HEK293 (cell line): ENCODE data around the gene DYNC1LI1.

ENCODE experiments used
- EGR2 ChIP-seq: fragments of 450-650 bp; formaldehyde crosslinking; IDR thresholded peaks from 2 replicates; pipeline ENCODE4 v1.5.1; 2016; ENCODE audit warnings: low read depth, missing biosample characterization, missing genetic modification characterization
- GLI2 ChIP-seq: fragments of 450-650 bp; formaldehyde crosslinking; IDR thresholded peaks from 2 replicates; pipeline ENCODE4; 2017; ENCODE audit warnings: missing biosample characterization, missing genetic modification characterization, low read depth, borderline replicate concordance
- GLI4 ChIP-seq: fragments of 450-650 bp; formaldehyde crosslinking; IDR thresholded peaks from 2 replicates; pipeline ENCODE4 v1.5.1; 2016; ENCODE audit warnings: missing biosample characterization, missing genetic modification characterization
- HOXD13 ChIP-seq: sonication (generic); formaldehyde crosslinking; IDR thresholded peaks from 2 replicates; pipeline ENCODE4 v1.8.0; 2022; ENCODE audit warnings: missing genetic modification reagents, borderline replicate concordance
- KLF1 ChIP-seq: fragments of 450-650 bp; formaldehyde crosslinking; IDR thresholded peaks from 2 replicates; pipeline ENCODE4 v1.5.1; 2016; ENCODE audit warnings: missing biosample characterization, missing genetic modification characterization
- KLF9 ChIP-seq: fragments of 450-650 bp; formaldehyde crosslinking; IDR thresholded peaks from 2 replicates; pipeline ENCODE4 v1.5.1; 2016; ENCODE audit warnings: missing biosample characterization, missing genetic modification characterization, low read depth
- TCF7L2 ChIP-seq: IDR thresholded peaks from 2 replicates; pipeline ENCODE4 v1.6.1; 2011; ENCODE audit warnings: low read depth, mild to moderate bottlenecking, inconsistent platforms, low read length, moderate library complexity, borderline replicate concordance
- WT1 ChIP-seq: fragments of 450-650 bp; formaldehyde crosslinking; IDR thresholded peaks from 2 replicates; pipeline ENCODE4 v1.5.1; 2016; ENCODE audit warnings: missing biosample characterization, missing genetic modification characterization
- YY2 ChIP-seq: fragments of 450-650 bp; formaldehyde crosslinking; IDR thresholded peaks from 2 replicates; pipeline ENCODE4 v1.5.1; 2016; ENCODE audit warnings: missing biosample characterization, missing genetic modification characterization
- ZBTB20 ChIP-seq: fragments of 450-650 bp; formaldehyde crosslinking; IDR thresholded peaks from 2 replicates; pipeline ENCODE4 v1.5.1; 2016; ENCODE audit warnings: missing biosample characterization, missing genetic modification characterization
- ZBTB21 ChIP-seq: fragments of 450-650 bp; formaldehyde crosslinking; IDR thresholded peaks from 2 replicates; pipeline ENCODE4 v1.5.1; 2017; ENCODE audit warnings: missing biosample characterization, missing genetic modification characterization
- ZNF138 ChIP-seq: fragments of 450-650 bp; formaldehyde crosslinking; IDR thresholded peaks from 2 replicates; pipeline ENCODE4 v1.5.1; 2016; ENCODE audit warnings: missing biosample characterization, missing genetic modification characterization, borderline replicate concordance
- ZNF202 ChIP-seq: fragments of 450-650 bp; formaldehyde crosslinking; IDR thresholded peaks from 2 replicates; pipeline ENCODE4 v1.5.1; 2016; ENCODE audit warnings: missing biosample characterization, missing genetic modification characterization, borderline replicate concordance
- ZNF24 ChIP-seq: fragments of 450-650 bp; formaldehyde crosslinking; IDR thresholded peaks from 2 replicates; pipeline ENCODE4 v1.5.1; 2016; ENCODE audit warnings: missing biosample characterization, missing genetic modification characterization
- ZNF335 ChIP-seq: fragments of 450-650 bp; formaldehyde crosslinking; conservative IDR thresholded peaks from 2 replicates; pipeline ENCODE4 v1.5.1; 2016; ENCODE audit warnings: missing biosample characterization, missing genetic modification characterization
- ZNF433 ChIP-seq: fragments of 450-650 bp; formaldehyde crosslinking; IDR thresholded peaks from 2 replicates; pipeline ENCODE4 v1.5.1; 2016; ENCODE audit warnings: missing biosample characterization, missing genetic modification characterization, low read depth
- ZNF513 ChIP-seq: fragments of 450-650 bp; IDR thresholded peaks from 2 replicates; pipeline ENCODE4 v1.5.1; 2018; ENCODE audit warnings: missing biosample characterization, missing genetic modification characterization
- ZNF514 ChIP-seq: fragments of 450-650 bp; formaldehyde crosslinking; IDR thresholded peaks from 2 replicates; pipeline ENCODE4 v1.5.1; 2016; ENCODE audit warnings: missing biosample characterization, missing genetic modification characterization
- ZNF548 ChIP-seq: fragments of 450-650 bp; formaldehyde crosslinking; IDR thresholded peaks from 2 replicates; pipeline ENCODE4 v1.5.1; 2016; ENCODE audit warnings: missing biosample characterization, missing genetic modification characterization
- ZNF560 ChIP-seq: fragments of 450-650 bp; formaldehyde crosslinking; IDR thresholded peaks from 2 replicates; pipeline ENCODE4 v1.5.1; 2017; ENCODE audit warnings: missing biosample characterization, missing genetic modification characterization, borderline replicate concordance
- ZNF580 ChIP-seq: fragments of 450-650 bp; formaldehyde crosslinking; IDR thresholded peaks from 2 replicates; pipeline ENCODE4 v1.5.1; 2016; ENCODE audit warnings: missing biosample characterization, missing genetic modification characterization
- ZNF629 ChIP-seq: fragments of 450-650 bp; formaldehyde crosslinking; IDR thresholded peaks from 2 replicates; pipeline ENCODE4 v1.5.1; 2017; ENCODE audit warnings: missing biosample characterization, missing genetic modification characterization
- ZNF768 ChIP-seq: fragments of 450-650 bp; formaldehyde crosslinking; IDR thresholded peaks from 2 replicates; pipeline ENCODE4 v1.5.1; 2018; ENCODE audit warnings: missing biosample characterization, mild to moderate bottlenecking, missing genetic modification characterization
- ZSCAN23 ChIP-seq: fragments of 450-650 bp; formaldehyde crosslinking; IDR thresholded peaks from 2 replicates; pipeline ENCODE4 v1.5.1; 2016; ENCODE audit warnings: missing biosample characterization, missing genetic modification characterization
- TF ChIP-seq, protein P1 (sequence below): fragments of 450-650 bp; formaldehyde crosslinking; IDR thresholded peaks from 2 replicates; pipeline ENCODE4 v1.5.1; 2016; ENCODE audit warnings: missing biosample characterization, missing genetic modification characterization
- TF ChIP-seq, protein P2 (sequence below): fragments of 450-650 bp; formaldehyde crosslinking; IDR thresholded peaks from 2 replicates; pipeline ENCODE4 v1.5.1; 2016; ENCODE audit warnings: missing biosample characterization, missing genetic modification characterization
- TF ChIP-seq, protein P3 (sequence below): fragments of 450-650 bp; formaldehyde crosslinking; IDR thresholded peaks from 2 replicates; pipeline ENCODE4 v1.5.1; 2016; ENCODE audit warnings: missing biosample characterization, missing genetic modification characterization

Gene DYNC1LI1

DNA sequence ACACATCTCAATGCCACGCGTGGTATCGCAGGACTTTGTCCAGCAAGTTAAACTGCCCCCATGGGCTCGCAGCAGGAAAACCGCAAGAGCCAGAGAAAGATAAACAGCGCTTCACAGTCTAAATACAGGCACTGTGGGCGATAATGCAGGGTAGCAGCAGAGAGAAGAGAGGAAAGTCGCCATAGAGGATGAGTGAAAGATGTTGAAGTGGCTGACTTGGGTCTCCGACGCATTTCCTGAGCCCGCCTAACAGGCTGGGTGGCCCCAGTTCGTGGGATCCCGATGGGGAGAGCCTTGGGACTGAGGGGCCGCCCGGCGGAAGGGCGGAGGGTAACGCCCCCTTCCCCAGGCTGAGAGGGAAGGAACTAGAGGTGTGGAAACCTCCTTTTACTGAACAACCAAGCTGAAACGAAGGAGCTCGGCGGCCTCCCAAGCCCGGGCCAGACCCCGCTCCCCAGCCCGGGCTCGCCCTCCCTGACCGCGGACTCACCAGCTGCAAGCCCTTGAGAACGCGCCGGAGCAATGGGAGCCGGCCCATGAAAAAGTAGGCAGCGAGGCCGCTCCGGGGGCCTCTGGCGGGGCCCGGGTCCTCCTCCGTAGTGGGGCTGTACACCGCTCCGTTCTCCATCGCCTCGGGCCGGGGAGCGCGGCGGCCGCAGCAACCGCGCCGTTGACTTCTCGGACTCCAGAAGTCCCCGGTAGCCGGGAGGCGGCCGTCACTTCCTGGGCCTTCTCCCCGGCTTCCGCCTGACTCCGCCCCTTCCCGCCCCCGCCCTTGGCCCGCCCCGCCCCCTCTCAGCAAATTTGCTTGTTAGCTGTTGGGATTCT is 68.3 kb downstream of the DYNC1LI1 start, which contains the start of gene CMTM6 (continued):
- no peak for TF ChIP-seq WT1
- TF ChIP-seq, protein P1, sequence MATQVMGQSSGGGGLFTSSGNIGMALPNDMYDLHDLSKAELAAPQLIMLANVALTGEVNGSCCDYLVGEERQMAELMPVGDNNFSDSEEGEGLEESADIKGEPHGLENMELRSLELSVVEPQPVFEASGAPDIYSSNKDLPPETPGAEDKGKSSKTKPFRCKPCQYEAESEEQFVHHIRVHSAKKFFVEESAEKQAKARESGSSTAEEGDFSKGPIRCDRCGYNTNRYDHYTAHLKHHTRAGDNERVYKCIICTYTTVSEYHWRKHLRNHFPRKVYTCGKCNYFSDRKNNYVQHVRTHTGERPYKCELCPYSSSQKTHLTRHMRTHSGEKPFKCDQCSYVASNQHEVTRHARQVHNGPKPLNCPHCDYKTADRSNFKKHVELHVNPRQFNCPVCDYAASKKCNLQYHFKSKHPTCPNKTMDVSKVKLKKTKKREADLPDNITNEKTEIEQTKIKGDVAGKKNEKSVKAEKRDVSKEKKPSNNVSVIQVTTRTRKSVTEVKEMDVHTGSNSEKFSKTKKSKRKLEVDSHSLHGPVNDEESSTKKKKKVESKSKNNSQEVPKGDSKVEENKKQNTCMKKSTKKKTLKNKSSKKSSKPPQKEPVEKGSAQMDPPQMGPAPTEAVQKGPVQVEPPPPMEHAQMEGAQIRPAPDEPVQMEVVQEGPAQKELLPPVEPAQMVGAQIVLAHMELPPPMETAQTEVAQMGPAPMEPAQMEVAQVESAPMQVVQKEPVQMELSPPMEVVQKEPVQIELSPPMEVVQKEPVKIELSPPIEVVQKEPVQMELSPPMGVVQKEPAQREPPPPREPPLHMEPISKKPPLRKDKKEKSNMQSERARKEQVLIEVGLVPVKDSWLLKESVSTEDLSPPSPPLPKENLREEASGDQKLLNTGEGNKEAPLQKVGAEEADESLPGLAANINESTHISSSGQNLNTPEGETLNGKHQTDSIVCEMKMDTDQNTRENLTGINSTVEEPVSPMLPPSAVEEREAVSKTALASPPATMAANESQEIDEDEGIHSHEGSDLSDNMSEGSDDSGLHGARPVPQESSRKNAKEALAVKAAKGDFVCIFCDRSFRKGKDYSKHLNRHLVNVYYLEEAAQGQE (tag by site-specific recombination) = no peak
- TF ChIP-seq ZNF514 = no peak
- peak; percentile 40; the same call in 1 of the 2 replicates for TF ChIP-seq ZNF24
- no peak; the same call in 1 of the 2 replicates for TF ChIP-seq TCF7L2
- TF ChIP-seq KLF1 = no peak; the same call in 1 of the 2 replicates
- peak; percentile 66 for TF ChIP-seq KLF9 (tag by site-specific recombination)
- no peak for TF ChIP-seq ZNF560 (tag by site-specific recombination)
- no peak for TF ChIP-seq ZSCAN23 (tag by site-specific recombination)
- TF ChIP-seq, protein P2, sequence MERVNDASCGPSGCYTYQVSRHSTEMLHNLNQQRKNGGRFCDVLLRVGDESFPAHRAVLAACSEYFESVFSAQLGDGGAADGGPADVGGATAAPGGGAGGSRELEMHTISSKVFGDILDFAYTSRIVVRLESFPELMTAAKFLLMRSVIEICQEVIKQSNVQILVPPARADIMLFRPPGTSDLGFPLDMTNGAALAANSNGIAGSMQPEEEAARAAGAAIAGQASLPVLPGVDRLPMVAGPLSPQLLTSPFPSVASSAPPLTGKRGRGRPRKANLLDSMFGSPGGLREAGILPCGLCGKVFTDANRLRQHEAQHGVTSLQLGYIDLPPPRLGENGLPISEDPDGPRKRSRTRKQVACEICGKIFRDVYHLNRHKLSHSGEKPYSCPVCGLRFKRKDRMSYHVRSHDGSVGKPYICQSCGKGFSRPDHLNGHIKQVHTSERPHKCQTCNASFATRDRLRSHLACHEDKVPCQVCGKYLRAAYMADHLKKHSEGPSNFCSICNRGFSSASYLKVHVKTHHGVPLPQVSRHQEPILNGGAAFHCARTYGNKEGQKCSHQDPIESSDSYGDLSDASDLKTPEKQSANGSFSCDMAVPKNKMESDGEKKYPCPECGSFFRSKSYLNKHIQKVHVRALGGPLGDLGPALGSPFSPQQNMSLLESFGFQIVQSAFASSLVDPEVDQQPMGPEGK (tag by site-specific recombination) = peak; percentile 75
- no peak for TF ChIP-seq ZNF548
- TF ChIP-seq ZNF513 (tag by site-specific recombination) = no peak
- peak; percentile 92 for TF ChIP-seq ZBTB20 (tag by site-specific recombination)
- no peak for TF ChIP-seq ZNF768 (tag by site-specific recombination)
- TF ChIP-seq ZNF202 (tag by site-specific recombination) = no peak
- TF ChIP-seq GLI2 (tag by site-specific recombination) = no peak
- TF ChIP-seq ZNF433 = no peak
- 0 out of 2 replicates have a peak, but pooled peaks have one; percentile 31 for TF ChIP-seq ZNF629 (tag by site-specific recombination)
- no peak for TF ChIP-seq HOXD13 (CRISPR knock-in tag)
- TF ChIP-seq YY2 (tag by site-specific recombination) = no peak
- TF ChIP-seq GLI4 = no peak
- TF ChIP-seq, protein P3, sequence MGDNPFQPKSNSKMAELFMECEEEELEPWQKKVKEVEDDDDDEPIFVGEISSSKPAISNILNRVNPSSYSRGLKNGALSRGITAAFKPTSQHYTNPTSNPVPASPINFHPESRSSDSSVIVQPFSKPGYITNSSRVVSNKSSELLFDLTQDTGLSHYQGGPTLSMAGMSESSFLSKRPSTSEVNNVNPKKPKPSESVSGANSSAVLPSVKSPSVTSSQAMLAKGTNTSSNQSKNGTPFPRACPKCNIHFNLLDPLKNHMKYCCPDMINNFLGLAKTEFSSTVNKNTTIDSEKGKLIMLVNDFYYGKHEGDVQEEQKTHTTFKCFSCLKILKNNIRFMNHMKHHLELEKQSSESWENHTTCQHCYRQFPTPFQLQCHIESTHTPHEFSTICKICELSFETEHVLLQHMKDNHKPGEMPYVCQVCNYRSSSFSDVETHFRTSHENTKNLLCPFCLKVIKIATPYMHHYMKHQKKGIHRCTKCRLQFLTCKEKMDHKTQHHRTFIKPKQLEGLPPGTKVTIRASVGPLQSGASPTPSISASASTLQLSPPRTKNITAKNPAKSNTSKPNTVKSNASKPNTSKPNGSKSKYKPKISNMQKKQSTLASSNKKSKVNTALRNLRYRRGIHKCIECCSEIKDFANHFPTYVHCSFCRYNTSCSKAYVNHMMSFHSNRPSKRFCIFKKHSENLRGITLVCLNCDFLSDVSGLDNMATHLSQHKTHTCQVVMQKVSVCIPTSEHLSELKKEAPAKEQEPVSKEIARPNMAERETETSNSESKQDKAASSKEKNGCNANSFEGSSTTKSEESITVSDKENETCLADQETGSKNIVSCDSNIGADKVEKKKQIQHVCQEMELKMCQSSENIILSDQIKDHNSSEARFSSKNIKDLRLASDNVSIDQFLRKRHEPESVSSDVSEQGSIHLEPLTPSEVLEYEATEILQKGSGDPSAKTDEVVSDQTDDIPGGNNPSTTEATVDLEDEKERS (tag by site-specific recombination) = no peak
- no peak for TF ChIP-seq ZNF580 (tag by site-specific recombination)
- no peak for TF ChIP-seq ZNF138
- TF ChIP-seq ZBTB21 (tag by site-specific recombination) = no peak
- TF ChIP-seq EGR2 (tag by site-specific recombination) = peak; percentile 52; the same call in 1 of the 2 replicates
- TF ChIP-seq ZNF335 (tag by site-specific recombination) = peak; percentile 85
